ENCODE measurements around the gene IARS2.
"Not testable (repeated sequence)": the region's sequence is repeated elsewhere in the genome, so short reads cannot be mapped to it uniquely, and the experiment has no call there.

Gene IARS2

GRCh38 chr1:220094016-220094911 is at the start of gene IARS2:
Gene IARS2 (plus strand): TSS chr1:220094132. CDS start chr1:220094217, 85 bp downstream.
- DNase-seq = no peak

- DNase-seq = no peak
Observed at GRCh38 chr1:220044678-220045355, 49.1 kb upstream of the IARS2 start.

GRCh38 chr1:220045356-220046051 is 48.4 kb upstream of the IARS2 start:
- DNase-seq = no peak

DNA sequence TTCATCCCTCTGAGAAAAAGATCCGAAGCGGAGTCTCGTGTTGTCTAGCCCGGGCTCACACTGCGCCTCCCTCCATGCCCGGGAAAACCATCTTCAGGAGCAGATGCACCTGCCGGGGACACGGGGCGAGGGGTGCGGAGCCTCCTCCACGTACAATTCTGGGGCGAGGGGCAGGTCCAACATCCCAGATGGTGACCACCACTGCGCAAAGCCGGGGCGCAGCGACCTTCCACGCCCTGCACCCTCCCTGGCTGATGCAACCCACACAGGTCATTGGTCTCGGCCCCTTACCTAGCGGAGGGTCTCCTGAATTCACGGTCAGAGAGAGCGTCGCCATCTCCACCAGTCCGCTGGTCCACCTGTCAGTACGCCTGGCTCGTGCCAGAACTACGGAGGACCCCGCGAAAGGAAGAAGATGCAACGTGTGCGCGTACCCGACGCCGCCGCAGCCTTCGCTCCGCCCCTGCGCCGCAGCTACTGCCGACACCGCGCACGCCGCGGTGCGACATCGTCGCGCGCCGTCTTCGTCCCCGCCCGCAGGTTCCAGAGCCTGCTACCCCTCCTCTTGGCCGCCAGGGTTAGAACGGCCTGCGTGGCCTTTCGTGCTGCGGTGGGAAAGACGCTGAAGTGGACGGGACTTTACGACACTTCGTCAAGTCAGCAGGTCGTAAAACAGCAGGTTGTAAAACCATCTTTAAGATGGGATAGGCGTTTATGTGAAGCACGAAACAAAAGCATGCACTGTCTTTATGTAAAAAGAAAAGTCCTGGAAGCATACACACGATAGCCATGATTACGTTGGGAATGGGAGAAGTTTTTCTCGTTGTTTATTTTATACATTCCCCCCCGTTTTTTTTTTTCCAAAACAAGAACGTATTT is 47.6 kb upstream of the IARS2 start, which contains the start of gene EPRS1:
TSS of gene EPRS1 (minus strand) at position 454 of the 879 bp plus-strand sequence. CDS start at position 337, 117 bp downstream.
- DNase-seq = peak; percentile 70

DNA sequence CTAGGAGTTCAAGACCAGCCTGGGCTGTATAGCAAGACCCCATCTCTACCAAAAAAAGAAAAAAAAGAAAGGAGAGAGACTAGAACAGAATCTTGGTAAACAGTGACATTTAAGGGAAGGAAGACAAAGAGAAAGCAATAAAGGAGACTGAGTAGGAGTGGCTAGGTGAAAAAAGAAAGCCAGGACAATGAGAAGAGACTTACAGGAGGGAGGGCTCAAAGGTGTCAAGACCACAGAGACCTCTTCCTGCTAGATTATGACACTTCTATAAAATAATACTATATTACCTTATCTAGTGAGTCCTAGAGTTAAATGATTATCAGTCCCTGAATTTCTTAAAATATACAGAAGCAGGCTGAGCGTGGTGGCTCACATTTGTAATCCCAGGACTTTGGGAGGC is 37.6 kb upstream of the IARS2 start:
- DNase-seq = no peak

DNA sequence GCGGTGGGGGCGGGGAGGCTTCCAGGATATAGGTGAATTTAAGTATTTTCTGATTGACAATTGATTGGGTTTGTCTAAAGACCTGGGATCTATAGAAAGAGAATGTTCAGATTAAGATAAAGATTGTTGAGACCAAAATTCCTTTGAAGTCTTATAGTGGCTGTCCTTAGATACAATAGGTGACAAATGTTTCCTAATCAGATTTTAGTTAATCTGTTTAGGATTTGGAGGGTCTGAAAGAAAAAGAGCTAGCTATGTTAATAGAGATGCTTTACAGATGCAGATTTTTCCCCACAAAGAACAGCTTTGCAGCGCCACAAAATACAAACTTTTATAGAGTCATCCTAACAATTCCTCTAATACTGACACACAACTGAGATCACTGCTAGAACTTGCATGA is 33.1 kb upstream of the IARS2 start:
- no peak for DNase-seq

GRCh38 chr1:220062629-220063028 is 31.3 kb upstream of the IARS2 start:
- no peak for DNase-seq

DNA sequence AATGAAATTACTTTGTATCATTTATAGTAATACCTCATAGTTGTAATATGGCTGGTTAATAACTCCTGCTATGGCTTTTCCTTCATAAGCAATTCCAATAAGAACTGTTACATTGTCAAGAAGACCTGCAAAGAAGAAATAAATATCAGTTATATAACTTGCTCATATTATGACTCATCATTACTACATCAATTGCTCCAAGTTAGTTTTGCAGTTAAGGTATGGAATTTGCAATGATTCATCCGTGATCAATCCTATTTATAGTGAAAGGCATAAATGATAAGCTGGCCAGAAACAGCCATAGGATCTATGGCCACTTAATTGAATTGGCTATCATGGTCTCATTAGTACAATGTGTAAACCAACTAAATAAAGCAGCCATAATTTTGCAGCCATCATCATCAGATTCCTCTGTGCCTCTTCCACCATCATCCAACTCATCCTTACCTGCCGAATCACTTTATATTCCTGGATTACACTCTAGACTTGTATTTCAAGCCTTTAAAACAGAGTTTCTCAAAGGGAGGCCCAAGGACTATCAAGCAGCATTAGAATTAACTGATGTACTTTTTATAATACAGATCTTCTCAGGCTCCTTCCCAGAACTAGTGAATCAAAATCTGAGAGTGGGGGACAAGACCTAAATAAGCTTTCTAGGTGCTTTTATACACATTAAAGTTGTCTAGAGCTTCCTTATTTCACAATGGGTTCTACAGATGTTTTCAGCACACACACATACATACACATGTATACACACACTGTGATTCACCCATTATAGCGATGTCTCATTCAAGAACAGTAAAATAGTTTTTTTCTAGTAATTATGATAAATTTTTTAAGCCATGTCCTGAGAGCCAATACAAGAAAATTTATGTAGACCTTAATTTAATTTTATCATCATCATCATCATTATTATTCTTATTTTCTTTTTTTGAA is 26.4 kb upstream of the IARS2 start:
- no peak for DNase-seq

DNA sequence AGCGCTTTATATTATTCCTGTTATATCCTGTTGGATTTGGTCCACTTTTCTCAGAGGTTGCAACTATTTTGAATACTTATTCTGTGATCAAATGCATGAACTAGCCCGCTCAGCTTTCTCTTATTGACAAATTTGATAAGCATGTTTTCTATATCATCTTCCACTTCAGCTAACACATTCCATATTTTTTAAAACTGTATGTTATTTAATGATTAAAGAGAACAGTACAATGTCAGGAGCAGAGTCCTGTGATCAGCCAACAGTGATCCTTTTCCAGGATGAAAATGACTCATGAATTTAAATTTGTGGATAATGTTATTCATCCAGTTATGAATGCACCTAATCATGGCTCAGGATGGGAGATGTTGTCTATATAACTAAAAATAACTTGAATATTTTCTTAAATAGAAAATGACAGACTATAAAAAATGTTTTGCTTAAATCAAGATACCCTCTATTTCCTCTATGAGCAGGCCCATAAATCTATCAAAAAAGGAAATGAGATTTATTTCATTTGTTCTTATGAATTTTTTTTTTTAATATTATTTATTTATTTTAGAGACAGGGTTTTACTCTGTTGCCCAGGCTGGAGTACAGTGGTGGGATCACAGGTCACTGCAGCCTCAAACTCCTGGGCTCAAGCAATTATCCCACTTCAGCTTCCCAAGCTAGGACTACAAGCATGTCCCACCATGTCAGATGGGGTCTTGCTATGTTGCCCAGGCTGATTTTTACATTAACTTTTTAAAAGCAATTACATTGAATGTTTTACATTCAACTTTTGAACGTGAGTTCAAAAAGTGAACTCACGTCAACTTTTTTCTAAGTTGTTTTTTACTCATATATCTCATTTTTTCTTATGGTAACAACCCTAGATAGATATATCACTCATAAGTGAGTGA is 16.8 kb upstream of the IARS2 start:
- DNase-seq = no peak

- no peak for DNase-seq
Observed at GRCh38 chr1:220077887-220078286, 16.0 kb upstream of the IARS2 start.

- no peak for DNase-seq
Observed at GRCh38 chr1:220084460-220084859, 9.5 kb upstream of the IARS2 start.

GRCh38 chr1:220086261-220086686 is 7.7 kb upstream of the IARS2 start:
- DNase-seq = not testable (repeated sequence)

DNA sequence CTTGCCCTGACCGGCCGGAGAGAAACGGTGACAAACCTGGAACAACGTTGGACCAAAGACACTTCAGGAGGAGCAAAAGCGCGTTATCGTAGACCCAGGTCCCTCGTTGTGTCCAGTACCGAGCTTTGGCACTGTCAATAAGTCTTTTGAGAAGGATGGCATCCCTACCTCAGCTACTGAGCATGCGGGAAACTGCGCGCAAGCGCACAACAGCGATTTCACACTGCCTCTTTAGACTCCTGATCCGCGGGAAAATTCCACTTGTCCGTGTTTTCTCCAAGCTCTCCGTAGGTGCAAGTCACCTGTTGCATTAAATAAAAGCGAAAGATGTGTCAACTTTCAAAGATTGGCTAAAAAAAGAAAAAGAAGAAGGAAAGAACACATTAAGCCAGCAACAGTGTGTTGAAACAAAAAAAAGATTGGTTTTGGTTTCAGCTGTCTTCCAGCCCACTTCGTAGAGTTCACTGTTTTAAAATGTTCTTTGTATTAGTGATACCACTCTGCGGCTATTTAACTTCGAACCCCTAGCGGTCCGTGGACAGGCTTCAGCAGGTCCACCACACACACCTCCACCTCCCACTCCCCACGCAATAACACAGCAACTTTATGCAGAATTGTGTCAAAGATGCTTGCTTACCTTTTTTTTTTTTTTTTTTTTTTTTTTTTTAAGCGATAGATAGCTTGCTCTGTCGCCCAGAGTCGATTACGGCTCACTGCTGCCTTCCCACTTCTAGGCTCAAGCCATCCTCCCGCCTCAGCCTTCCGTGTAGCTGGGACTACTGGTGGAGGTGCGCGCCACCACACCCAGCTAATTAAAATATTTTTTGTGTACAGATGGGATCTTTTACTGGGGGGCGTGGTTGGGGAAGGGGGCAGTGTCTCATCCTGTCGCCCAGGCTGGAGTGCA is 4.0 kb upstream of the IARS2 start, which contains the start of gene BPNT1:
TSS of gene BPNT1 (minus strand) at position 139 of the 907 bp plus-strand sequence. CDS start 9,942 bp downstream, outside the sequence.
- DNase-seq = peak; percentile 62

DNA sequence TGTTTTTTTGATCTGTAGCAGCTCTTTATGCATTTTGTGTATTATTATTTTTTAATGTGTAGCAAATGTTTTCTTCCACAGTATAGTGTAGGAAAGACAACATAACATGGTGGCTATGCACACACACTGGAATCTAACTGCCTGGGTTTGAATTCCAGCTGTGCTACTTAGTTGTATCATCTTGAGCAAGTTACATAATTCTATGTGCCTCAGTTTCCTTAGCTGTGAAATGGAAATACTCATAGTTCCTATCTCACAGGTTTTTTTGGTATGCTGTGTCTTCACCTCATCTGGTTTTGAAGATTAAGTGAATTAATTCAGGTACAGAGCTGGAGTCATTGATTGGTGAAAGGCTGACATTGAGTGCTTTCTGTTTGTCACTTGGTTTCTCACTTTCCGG is 1.2 kb upstream of the IARS2 start:
- DNase-seq = no peak

GRCh38 chr1:220093361-220094015 is 444 bp upstream of the IARS2 start:
- no peak for DNase-seq

DNA sequence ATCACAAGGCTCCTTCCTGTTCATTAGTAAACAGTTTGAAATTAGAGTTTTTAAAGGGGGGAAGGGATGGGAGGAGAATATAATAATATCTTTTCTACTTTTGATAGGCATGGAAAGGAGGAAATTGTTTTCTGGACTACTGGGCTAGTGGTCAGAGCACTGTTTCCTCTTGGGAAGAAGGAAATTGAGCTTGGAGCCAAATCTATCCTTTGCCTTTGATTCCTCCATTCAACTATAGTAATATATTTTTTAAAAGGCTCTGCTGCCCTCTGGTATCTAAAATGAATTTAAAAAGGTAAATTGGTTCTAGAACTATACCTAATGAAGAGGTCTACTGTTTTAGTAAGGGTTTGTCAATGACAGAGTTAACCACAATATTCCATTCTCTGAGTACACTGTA is 5.9 kb downstream of the IARS2 start:
- DNase-seq = no peak

DNA sequence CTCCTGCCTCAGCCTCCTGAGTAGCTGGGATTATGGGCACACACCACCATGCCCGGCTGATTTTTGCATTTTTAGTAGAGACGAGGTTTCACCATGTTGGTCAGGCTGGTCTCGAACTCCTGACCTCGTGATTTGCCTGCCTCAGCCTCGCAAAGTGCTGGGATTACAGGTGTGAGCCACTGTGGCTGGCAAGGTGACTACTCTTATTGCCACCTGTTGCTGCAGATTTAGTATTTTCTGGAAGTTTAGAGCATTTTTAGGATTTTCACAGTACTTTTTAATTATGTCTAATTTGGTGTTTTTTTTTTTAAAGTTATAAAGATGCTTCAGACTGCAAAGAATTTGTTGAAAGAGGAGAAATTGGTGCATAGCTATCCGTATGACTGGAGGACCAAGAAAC is 16.5 kb downstream of the IARS2 start:
- DNase-seq = not testable (repeated sequence)

DNA sequence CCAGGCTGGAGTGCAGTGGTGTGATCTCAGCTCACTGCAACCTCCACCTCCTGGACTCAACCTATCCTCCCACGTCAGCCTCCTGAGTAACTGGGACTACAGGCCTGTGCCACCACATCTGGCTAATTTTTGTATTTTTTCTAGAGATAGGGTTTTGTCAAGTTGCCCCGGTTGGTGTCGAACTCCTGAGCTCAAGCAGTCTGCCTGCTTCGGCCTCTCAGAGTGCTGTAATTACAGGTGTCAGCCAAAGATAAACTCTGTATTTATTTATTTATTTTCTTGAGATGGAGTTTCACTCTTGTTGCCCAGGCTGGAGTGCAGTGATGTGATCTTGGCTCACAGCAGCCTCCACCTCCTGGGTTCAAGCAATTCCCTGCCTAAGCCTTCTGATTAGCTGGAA is 18.7 kb downstream of the IARS2 start:
- not testable (repeated sequence) for DNase-seq
